Natural killer cell (primary cell): ENCODE measurements around the gene CIAO2B. TPM values are rescaled to one million over a fixed set of nuclear protein-coding genes. Genes with fewer than 3 reads are reported as not detected.

Experiments used
- ATAC-seq, 3 donors: fragments of 150-1000 bp in 2 of 3; fragments of 200-7000 bp in 1 of 3; cut with Tn5 transposase; 1 replicate in 1 of 3; 2 replicates in 2 of 3; pipeline ENCODE4 v1.10.0; 2021; ENCODE audit warnings: mild to moderate bottlenecking in 2 of 3, moderate library complexity in 2 of 3
- DNase-seq, 2 donors: peaks; one replicate each; pipeline versions ENCODE4 v3.0.0 to v3.0.0-alpha.2; 2013 to 2021; ENCODE audit warnings: mixed read lengths in 1 of 2
- H3K27ac ChIP-seq: one replicate; pipeline ENCODE4 v1.5.1; 2013; ENCODE audit warnings: mild to moderate bottlenecking, low read length
- H3K27me3 ChIP-seq: one replicate; pipeline ENCODE4 v1.6.1; 2013; ENCODE audit warnings: low read length; ENCODE audit not compliant: control insufficient read depth, insufficient read depth
- H3K36me3 ChIP-seq: one replicate; pipeline ENCODE4 v1.6.1; 2013; ENCODE audit warnings: low read length; ENCODE audit not compliant: control insufficient read depth, insufficient read depth
- H3K4me1 ChIP-seq: one replicate; pipeline ENCODE4 v1.6.1; 2013; ENCODE audit warnings: low read length; ENCODE audit not compliant: control insufficient read depth, insufficient read depth
- H3K4me3 ChIP-seq: one replicate; pipeline ENCODE4 v1.5.1; 2013; ENCODE audit warnings: low read length
- H3K9me3 ChIP-seq: one replicate; pipeline ENCODE4 v1.6.1; 2013; ENCODE audit warnings: low read length; ENCODE audit not compliant: control insufficient read depth, insufficient read depth
- H3K27ac Mint-ChIP-seq, 2 donors: one replicate each; pipeline ENCODE4 v1.8.0; 2022; ENCODE audit warnings: mild to moderate bottlenecking in 2 of 2, mixed read lengths in 2 of 2, moderate library complexity in 1 of 2
- H3K27me3 Mint-ChIP-seq, 2 donors: one replicate each; pipeline ENCODE4 v1.8.0; 2022; ENCODE audit warnings: low read depth in 2 of 2, mixed read lengths in 2 of 2
- H3K36me3 Mint-ChIP-seq: one replicate; pipeline ENCODE4 v1.8.0; 2022; ENCODE audit warnings: mixed read lengths
- H3K4me1 Mint-ChIP-seq, 2 donors: one replicate each; pipeline ENCODE4 v1.8.0; 2022; ENCODE audit warnings: mixed read lengths in 2 of 2
- H3K4me3 Mint-ChIP-seq: one replicate; pipeline ENCODE4 v1.8.0; 2022; ENCODE audit warnings: mild to moderate bottlenecking, moderate library complexity, mixed read lengths
- H3K9me3 Mint-ChIP-seq, 2 donors: one replicate each; pipeline ENCODE4 v1.8.0; 2022; ENCODE audit warnings: mixed read lengths in 2 of 2
- WGBS: methylation state at CpG from one replicate; pipeline ENCODE4 v1.1.7; 2013; ENCODE audit warnings: missing lambda C conversion rate; ENCODE audit not compliant: insufficient coverage; 5-methylcytosine and 5-hydroxymethylcytosine counted together
- intact Hi-C: fragments of 100-400 bp; cut with micrococcal nuclease; formaldehyde crosslinking; loops from one replicate; pipeline ENCODE4 v1.14.2; 2022
- total RNA-seq, 4 donors: library from RNA; stranded (reverse); fragments of 120-200 nt in 1 of 4; gene quantifications; one replicate each; pipeline versions ENCODE4 v1.2.3 to v1.2.4, GENCODE V29; 2013 to 2022
- TF ChIP-seq, protein P1 (sequence below): fragments of 200-600 bp; IDR thresholded peaks from one replicate; pipeline ENCODE4 v1.8.0; 2022; ENCODE audit warnings: antibody characterized with exemption

The CIAO2B gene
- total RNA-seq, 3 donors from 2014 or later (not counting 1 experiment from before 2014, with no cell fraction given) = 57.2 to 62.8 (median 60.0) TPM

DNA sequence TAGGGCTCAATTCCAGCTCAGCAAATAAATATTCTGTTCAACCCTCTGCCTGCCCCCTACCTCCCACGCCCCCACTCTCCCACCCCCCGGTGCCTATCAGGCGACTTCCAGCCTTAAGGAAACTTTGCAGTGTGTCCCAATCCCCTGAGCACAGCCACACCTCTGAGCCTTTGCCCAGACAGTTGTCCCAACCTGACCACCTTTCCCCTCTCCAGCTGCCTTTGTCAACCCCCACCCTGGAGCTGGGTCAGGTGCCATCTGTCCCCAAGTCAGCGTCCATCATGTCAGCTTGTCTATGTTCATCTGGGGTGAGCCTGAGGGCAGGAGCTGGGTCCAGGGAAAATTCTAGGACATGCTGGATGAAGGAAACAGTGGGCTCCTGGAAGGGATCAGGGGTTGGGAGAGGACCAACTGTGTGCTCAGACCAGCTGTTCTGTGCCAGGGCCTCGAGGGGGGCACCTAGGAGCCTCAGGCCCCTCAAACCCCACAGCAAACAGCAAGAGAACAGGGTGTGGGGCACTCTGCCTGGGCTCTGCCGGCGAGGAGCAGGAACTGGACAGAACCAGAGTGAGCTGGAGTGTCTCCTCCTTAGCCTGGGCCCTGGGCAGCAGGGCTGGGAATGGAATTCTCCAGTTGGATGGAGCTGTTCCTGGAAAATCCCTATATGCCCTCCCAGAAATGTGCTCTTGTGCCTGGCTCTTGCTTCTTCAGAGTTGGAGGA lies 33.3 kb downstream of the CIAO2B start:
- H3K27me3 Mint-ChIP-seq = no peaks in the 10 kb centered on the region
- Histone ChIP-seq H3K36me3 (no peaks in the 10 kb centered on the region), H3K9me3 (no peaks in the 10 kb centered on the region), H3K4me3 (no peak overlapping the region), H3K27me3 (no peaks in the 10 kb centered on the region), H3K4me1 (no peaks in the 10 kb centered on the region), H3K27ac (no peak overlapping the region)
- no peaks in the 10 kb centered on the region for H3K36me3 Mint-ChIP-seq
- H3K4me3 Mint-ChIP-seq = no peak overlapping the region
- no peak for ATAC-seq
- TF ChIP-seq, protein P1, sequence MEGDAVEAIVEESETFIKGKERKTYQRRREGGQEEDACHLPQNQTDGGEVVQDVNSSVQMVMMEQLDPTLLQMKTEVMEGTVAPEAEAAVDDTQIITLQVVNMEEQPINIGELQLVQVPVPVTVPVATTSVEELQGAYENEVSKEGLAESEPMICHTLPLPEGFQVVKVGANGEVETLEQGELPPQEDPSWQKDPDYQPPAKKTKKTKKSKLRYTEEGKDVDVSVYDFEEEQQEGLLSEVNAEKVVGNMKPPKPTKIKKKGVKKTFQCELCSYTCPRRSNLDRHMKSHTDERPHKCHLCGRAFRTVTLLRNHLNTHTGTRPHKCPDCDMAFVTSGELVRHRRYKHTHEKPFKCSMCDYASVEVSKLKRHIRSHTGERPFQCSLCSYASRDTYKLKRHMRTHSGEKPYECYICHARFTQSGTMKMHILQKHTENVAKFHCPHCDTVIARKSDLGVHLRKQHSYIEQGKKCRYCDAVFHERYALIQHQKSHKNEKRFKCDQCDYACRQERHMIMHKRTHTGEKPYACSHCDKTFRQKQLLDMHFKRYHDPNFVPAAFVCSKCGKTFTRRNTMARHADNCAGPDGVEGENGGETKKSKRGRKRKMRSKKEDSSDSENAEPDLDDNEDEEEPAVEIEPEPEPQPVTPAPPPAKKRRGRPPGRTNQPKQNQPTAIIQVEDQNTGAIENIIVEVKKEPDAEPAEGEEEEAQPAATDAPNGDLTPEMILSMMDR = no peak
- intact Hi-C loops = no loop called here
- DNase-seq = no peak
- H3K4me1 Mint-ChIP-seq = peaks cover 0 to 4% of the 10 kb centered on the region in 2 donors
- H3K9me3 Mint-ChIP-seq = no peaks in the 10 kb centered on the region
- 79% methylated on average over 7 of the region's 7 CpGs for WGBS
- no peak overlapping the region for H3K27ac Mint-ChIP-seq

DNA sequence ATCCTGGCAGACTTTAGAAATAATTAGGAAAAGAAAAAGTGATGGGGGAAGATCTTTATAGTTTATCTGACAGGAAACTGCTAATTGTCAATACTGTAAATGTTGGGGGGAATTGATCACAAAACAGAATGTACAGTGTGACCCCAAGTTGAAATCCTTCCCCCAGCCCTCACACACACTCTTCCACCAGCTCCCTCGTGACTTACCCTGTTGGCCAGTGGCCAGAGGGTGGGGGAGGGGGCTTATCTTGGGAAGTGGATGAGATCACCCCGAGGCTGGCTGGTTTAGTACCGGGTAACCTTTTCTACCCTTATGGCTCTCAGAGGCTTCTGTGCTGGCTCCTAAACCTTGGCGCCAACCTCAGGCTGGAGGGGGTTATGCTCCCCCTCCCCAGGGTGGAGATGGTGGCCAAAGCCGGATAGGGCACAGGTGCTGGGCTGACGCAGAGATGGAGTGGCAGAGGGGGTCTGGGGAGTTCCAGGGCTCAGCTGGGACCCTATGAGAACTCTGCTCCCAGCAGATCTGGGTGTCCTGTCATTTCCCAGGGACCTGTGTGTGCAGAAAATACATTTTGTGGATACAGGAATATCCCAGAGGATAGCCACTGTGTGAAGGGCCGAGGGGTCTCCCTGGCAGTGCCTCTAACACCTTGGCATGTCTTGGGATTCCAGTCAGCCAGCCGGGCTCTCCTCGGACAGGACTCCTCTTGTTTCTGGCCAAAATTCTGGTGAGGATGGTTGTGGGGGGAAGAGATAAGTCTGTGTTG lies 34.1 kb downstream of the CIAO2B start:
- Mint-ChIP-seq H3K4me1 (peaks cover 0 to 10% of the 10 kb centered on the region in 2 donors), H3K27ac (no peak overlapping the region)
- 67% methylated on average over 8 of the region's 9 CpGs for WGBS

DNA sequence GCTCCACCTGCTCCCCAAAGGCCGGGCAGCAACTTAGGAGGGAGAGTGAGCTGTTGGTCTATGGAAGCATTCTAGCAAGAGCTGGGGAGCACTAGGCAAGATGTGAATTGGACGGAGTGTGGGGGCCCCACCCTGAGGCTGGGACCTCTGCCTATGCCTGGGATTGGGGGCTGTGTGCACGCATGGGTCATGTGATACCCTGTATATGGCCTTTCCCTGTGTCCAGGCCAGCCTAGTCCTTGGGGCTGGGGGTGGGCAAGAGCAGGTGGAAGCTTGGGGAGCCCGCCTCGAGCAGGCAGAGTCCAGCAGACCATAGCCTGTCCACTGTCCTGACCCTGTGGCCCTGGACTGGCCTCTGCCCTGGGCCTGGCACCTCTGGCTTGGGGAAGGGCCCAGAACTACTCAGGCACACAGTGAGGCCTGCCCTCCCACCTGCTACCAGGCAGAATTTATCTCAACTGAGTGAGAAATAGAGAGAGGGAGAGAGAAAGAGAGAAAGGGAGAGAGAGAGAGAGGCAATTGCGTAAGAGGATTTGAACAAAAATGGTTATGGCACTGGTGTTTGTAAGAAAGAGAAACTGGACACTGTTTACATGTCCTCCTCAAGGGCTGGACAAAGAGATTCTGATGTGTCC lies 34.8 kb downstream of the CIAO2B start:
- H3K9me3 Mint-ChIP-seq = no peaks in the 10 kb centered on the region
- Histone ChIP-seq H3K27me3 (no peaks in the 10 kb centered on the region), H3K9me3 (no peaks in the 10 kb centered on the region), H3K36me3 (no peaks in the 10 kb centered on the region), H3K27ac (no peak overlapping the region), H3K4me3 (no peak overlapping the region), H3K4me1 (peaks cover 2% of the 10 kb centered on the region)
- ATAC-seq (no peak), DNase-seq (no peak)
- H3K4me3 Mint-ChIP-seq = no peak overlapping the region
- no peaks in the 10 kb centered on the region for H3K36me3 Mint-ChIP-seq
- H3K27me3 Mint-ChIP-seq = no peaks in the 10 kb centered on the region
- no peak overlapping the region for H3K27ac Mint-ChIP-seq
- 93% methylated on average over 6 of the region's 6 CpGs for WGBS
- intact Hi-C loops = no loop called here
- TF ChIP-seq, protein P1 = no peak
- H3K4me1 Mint-ChIP-seq = peaks cover 0 to 17% of the 10 kb centered on the region in 2 donors

More for the DNA sequence above, 34.1 kb downstream of the CIAO2B start:
- Mint-ChIP-seq H3K27me3 (no peaks in the 10 kb centered on the region), H3K9me3 (no peaks in the 10 kb centered on the region), H3K4me3 (no peak overlapping the region), H3K36me3 (no peaks in the 10 kb centered on the region)
- Histone ChIP-seq H3K27me3 (no peaks in the 10 kb centered on the region), H3K4me1 (peaks cover 2% of the 10 kb centered on the region), H3K4me3 (no peak overlapping the region), H3K36me3 (no peaks in the 10 kb centered on the region), H3K27ac (no peak overlapping the region), H3K9me3 (no peaks in the 10 kb centered on the region)
- ATAC-seq (no peak), DNase-seq (no peak)
- intact Hi-C loops = no loop called here
- TF ChIP-seq, protein P1 = no peak
